Astrocyte (in vitro differentiated cells and primary cell): ENCODE results near the gene AIRE. TPM values are rescaled to one million over a fixed set of nuclear protein-coding genes. Genes with fewer than 3 reads are reported as not detected.

ENCODE experiments used
- DNase-seq: peaks from one replicate; pipeline ENCODE4 v3.0.0-alpha.2; 2010; ENCODE audit warnings: low read depth
- FAIRE-seq: peaks from 2 replicates; lab custom pipeline; 2011; peaks lifted over from hg19 to GRCh38; lab: Jason Lieb, UNC
- H2AFZ ChIP-seq: 2 replicates; pipeline ENCODE4 v1.6.0; 2012; ENCODE audit warnings: low read depth, low read length, inconsistent platforms
- H3K27ac ChIP-seq: 2 replicates; pipeline ENCODE4 v1.5.1; 2011; ENCODE audit warnings: low read depth, low read length, inconsistent platforms
- H3K27me3 ChIP-seq: 2 replicates; pipeline ENCODE4 v1.6.0; 2011; ENCODE audit warnings: low read length, inconsistent platforms; ENCODE audit not compliant: insufficient read depth
- H3K36me3 ChIP-seq: 2 replicates; pipeline ENCODE4 v1.5.1; 2011; ENCODE audit warnings: low read length, inconsistent platforms; ENCODE audit not compliant: insufficient read depth
- H3K4me1 ChIP-seq: 2 replicates; pipeline ENCODE4 v1.5.1; 2011; ENCODE audit warnings: low read length, inconsistent platforms; ENCODE audit not compliant: insufficient read depth
- H3K4me2 ChIP-seq: 2 replicates; pipeline ENCODE4 v1.6.0; 2012; ENCODE audit warnings: low read length, inconsistent platforms
- H3K4me3 ChIP-seq: 2 replicates; pipeline ENCODE4 v1.5.1; 2011; ENCODE audit warnings: low read depth, mild to moderate bottlenecking, low read length, inconsistent platforms; ENCODE audit not compliant: insufficient read depth
- H3K79me2 ChIP-seq: 2 replicates; pipeline ENCODE4 v1.6.0; 2012; ENCODE audit warnings: mild to moderate bottlenecking, low read length, inconsistent platforms; ENCODE audit not compliant: insufficient read depth
- H3K9ac ChIP-seq: 2 replicates; pipeline ENCODE4 v1.6.0; 2012; ENCODE audit warnings: mild to moderate bottlenecking, low read length, inconsistent platforms
- H3K9me3 ChIP-seq: 2 replicates; pipeline ENCODE4 v1.5.1; 2012; ENCODE audit warnings: low read depth, mild to moderate bottlenecking, low read length, inconsistent platforms; ENCODE audit not compliant: insufficient read depth
- H4K20me1 ChIP-seq: 2 replicates; pipeline ENCODE4 v1.6.0; 2012; ENCODE audit warnings: low read length, inconsistent platforms; ENCODE audit not compliant: insufficient read depth
- H3K27ac Mint-ChIP-seq: one replicate; pipeline ENCODE4 v1.8.0; 2021; ENCODE audit warnings: mild to moderate bottlenecking, mixed read lengths; ENCODE audit not compliant: unreplicated experiment
- H3K27me3 Mint-ChIP-seq: one replicate; pipeline ENCODE4 v1.8.0; 2021; ENCODE audit warnings: low read depth, mixed read lengths; ENCODE audit not compliant: unreplicated experiment
- H3K36me3 Mint-ChIP-seq: one replicate; pipeline ENCODE4 v1.8.0; 2021; ENCODE audit warnings: low read depth, mixed read lengths; ENCODE audit not compliant: unreplicated experiment
- H3K4me1 Mint-ChIP-seq: one replicate; pipeline ENCODE4 v1.8.0; 2021; ENCODE audit warnings: low read depth, mixed read lengths; ENCODE audit not compliant: unreplicated experiment
- H3K4me3 Mint-ChIP-seq: one replicate; pipeline ENCODE4 v1.8.0; 2021; ENCODE audit warnings: mild to moderate bottlenecking, moderate library complexity, mixed read lengths; ENCODE audit not compliant: unreplicated experiment
- H3K9me3 Mint-ChIP-seq: one replicate; pipeline ENCODE4 v1.8.0; 2021; ENCODE audit warnings: mild to moderate bottlenecking, mixed read lengths; ENCODE audit not compliant: unreplicated experiment
- EZH2 ChIP-seq: IDR thresholded peaks from 2 replicates; pipeline ENCODE4 v1.6.1; 2012; ENCODE audit warnings: mild to moderate bottlenecking, low read length, inconsistent platforms; ENCODE audit not compliant: insufficient read depth
- total RNA-seq: library from RNA; stranded (reverse); gene quantifications from 2 replicates; pipeline ENCODE4 v1.2.1, GENCODE V29; 2021
- TF ChIP-seq, protein P1 (sequence below): IDR thresholded peaks from 2 replicates; pipeline ENCODE4 v1.5.1; 2011; ENCODE audit warnings: low read depth, mild to moderate bottlenecking, inconsistent platforms, low read length, moderate library complexity; ENCODE audit not compliant: insufficient read depth

Gene AIRE
- total RNA-seq, 1 donor from 2014 or later = 0.07 TPM

DNA sequence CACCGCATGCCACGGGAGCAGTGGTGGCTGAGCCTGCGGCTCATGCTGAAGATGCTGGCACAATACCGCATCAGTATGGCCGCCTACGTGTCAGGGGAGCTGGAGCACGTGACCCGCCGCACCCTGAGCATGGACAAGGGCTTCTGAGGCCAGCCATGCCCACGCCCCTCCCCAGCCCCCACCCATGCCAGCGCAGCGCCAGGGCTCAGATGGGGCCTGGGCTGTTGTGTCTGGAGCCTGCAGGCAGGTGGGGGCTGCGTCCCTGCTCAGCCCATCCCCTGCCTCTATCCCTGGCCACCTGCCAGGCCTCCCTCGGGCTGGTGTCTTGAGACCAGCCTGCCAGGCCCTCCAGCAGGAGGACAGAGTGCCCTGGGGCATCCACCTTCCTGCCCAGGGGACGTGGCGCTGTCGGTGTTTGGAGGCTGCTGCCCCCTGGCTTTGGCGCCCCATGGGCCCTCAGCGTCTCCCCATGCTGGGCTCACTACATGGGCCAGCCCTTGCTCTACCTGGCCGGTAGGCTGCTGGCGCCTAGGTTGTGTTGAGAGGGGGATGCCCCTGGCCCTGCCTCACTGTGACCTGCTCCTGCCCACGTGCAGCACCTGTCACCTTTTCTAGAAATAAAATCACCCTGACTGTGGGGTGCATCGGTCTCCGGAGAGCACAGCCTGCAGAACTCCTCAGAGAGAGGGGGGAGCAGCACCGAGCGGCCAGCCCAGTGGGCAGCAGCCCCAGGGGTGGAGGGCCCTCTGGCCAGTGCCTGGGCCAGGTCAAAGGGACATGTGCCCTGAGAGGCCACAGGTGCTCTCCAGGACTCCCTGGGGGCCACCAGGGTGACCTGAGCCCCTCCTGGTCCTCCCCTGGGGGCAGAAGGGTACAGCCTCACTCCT lies 41.3 kb downstream of the AIRE start:
- Mint-ChIP-seq H3K4me3 (no peak overlapping the region), H3K36me3 (peaks cover under 1% of the 10 kb centered on the region), H3K9me3 (no peaks in the 10 kb centered on the region), H3K27ac (no peak overlapping the region), H3K27me3 (peaks cover under 1% of the 10 kb centered on the region), H3K4me1 (peaks cover 2% of the 10 kb centered on the region)
- no peak overlapping the region for H3K9ac ChIP-seq
- no peaks in the 10 kb centered on the region for H3K36me3 ChIP-seq
- no peaks in the 10 kb centered on the region for H3K79me2 ChIP-seq
- H3K27ac ChIP-seq = no peak overlapping the region
- H3K4me3 ChIP-seq = no peak overlapping the region
- H2AFZ ChIP-seq = no peak overlapping the region
- FAIRE-seq (no peak), DNase-seq (no peak)
- H3K9me3 ChIP-seq = no peaks in the 10 kb centered on the region
- H3K4me1 ChIP-seq = no peaks in the 10 kb centered on the region
- H3K27me3 ChIP-seq = no peaks in the 10 kb centered on the region
- H3K4me2 ChIP-seq = no peak overlapping the region
- peaks cover 4% of the 10 kb centered on the region for H4K20me1 ChIP-seq
- TF ChIP-seq, protein P1, sequence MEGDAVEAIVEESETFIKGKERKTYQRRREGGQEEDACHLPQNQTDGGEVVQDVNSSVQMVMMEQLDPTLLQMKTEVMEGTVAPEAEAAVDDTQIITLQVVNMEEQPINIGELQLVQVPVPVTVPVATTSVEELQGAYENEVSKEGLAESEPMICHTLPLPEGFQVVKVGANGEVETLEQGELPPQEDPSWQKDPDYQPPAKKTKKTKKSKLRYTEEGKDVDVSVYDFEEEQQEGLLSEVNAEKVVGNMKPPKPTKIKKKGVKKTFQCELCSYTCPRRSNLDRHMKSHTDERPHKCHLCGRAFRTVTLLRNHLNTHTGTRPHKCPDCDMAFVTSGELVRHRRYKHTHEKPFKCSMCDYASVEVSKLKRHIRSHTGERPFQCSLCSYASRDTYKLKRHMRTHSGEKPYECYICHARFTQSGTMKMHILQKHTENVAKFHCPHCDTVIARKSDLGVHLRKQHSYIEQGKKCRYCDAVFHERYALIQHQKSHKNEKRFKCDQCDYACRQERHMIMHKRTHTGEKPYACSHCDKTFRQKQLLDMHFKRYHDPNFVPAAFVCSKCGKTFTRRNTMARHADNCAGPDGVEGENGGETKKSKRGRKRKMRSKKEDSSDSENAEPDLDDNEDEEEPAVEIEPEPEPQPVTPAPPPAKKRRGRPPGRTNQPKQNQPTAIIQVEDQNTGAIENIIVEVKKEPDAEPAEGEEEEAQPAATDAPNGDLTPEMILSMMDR = no peak
- no peak for TF ChIP-seq EZH2

GRCh38 chr21:44327603-44327974 lies 41.9 kb downstream of the AIRE start:
- no peak for FAIRE-seq
- Histone ChIP-seq H3K9ac (no peak overlapping the region), H2AFZ (no peak overlapping the region), H3K4me1 (no peaks in the 10 kb centered on the region), H4K20me1 (peaks cover 4% of the 10 kb centered on the region), H3K79me2 (no peaks in the 10 kb centered on the region), H3K36me3 (no peaks in the 10 kb centered on the region), H3K4me3 (no peak overlapping the region), H3K27me3 (no peaks in the 10 kb centered on the region), H3K9me3 (no peaks in the 10 kb centered on the region), H3K4me2 (no peak overlapping the region), H3K27ac (no peak overlapping the region)
- Mint-ChIP-seq H3K9me3 (no peaks in the 10 kb centered on the region), H3K27me3 (peaks cover 2% of the 10 kb centered on the region), H3K36me3 (peaks cover 2% of the 10 kb centered on the region), H3K27ac (no peak overlapping the region), H3K4me3 (no peak overlapping the region), H3K4me1 (peaks cover 4% of the 10 kb centered on the region)
- no peak for DNase-seq
- TF ChIP-seq, protein P1 = no peak
